Measurements from ENCODE around the gene ARID3B.

ARID3B gene

GRCh38 chr15:74631935-74632560, 91.0 kb downstream of the ARID3B start:
- in situ Hi-C loops (cut with HindIII; ENCODE audit: low sequenced_read_pairs), result loop anchor here (5.0 to 25.0 kb wide), 2 partner anchors 140 to 330 kb away; partner anchors contain the start of gene RPP25

DNA sequence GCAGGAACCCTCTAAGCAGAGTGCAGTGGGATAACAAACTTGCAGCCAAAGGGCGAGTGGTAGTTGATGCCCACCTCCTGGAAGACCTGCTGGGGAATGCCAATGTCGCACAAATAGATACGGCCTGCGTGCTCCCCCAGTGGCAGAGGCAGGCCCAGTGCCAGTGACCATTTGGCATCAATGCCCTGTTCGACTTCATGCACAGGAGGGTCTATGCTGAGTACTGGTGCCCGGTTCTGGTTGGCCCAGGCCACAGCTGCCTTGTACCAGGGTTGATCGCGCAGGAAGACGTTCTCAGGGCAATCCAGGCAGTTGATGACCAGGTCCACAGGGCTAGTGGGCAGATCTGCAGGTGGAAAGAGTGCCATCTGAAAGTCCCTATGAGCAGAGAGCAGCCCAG, 91.6 kb downstream of the ARID3B start:
- in situ Hi-C loops (cut with HindIII; ENCODE audit: low sequenced_read_pairs), result loop anchor here (5.0 to 25.0 kb wide), 2 partner anchors 140 to 330 kb away; partner anchors contain the start of gene RPP25

- in situ Hi-C loops (cut with HindIII; ENCODE audit: low sequenced_read_pairs), result loop anchor here (5.0 to 25.0 kb wide), 2 partner anchors 139 to 329 kb away; partner anchors contain the start of gene RPP25
These were observed 92.8 kb downstream of the ARID3B start for GRCh38 chr15:74633781-74634180.

- in situ Hi-C loops (cut with HindIII; ENCODE audit: low sequenced_read_pairs), result loop anchor here (25.0 kb wide), 1 partner anchor 327 kb away; the partner anchor contains the start of gene RPP25
These were observed 94.2 kb downstream of the ARID3B start for GRCh38 chr15:74635228-74635627.

DNA sequence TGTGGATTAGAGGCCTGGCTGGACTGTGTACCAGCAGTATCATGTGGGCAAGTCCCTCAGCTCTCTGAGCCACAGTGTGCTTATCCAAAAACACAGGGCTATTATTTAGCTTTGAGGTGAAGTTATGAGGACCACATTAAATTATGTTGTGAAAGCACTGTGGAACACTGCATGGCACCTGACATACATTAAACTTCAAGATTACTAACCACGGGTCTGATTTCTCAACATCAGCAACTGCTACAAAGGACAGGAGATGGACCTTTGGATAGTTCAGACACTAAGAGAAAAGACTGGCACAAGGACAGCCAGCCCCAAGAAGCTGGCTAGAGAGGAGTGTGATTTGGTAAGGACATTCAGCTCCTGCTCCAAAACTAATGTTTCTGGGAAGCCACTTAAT, 96.0 kb downstream of the ARID3B start:
- in situ Hi-C loops (cut with HindIII; ENCODE audit: low sequenced_read_pairs), result loop anchor here (25.0 kb wide), 1 partner anchor 325 kb away; the partner anchor contains the start of gene RPP25

DNA sequence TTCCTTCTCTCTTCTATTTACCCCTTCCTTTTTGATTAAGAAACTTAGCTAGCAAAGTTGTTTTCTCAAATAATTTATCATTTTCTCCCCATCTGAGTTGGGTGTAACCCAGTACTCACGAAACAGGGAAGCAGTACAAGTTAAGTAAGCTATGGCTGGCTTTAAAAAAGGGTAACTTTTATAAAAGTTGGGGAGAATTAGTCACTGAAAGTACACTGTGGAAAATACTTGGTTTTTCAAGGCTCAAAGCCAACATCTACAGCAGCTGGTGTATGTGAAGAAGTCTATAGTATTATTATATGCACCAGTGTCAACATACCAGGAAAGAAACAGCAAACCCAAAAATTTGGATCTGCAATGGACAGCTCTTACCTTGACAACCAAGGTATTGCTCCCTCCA, 100.1 kb downstream of the ARID3B start:
- in situ Hi-C loops (cut with HindIII; ENCODE audit: low sequenced_read_pairs), result loop anchor here (25.0 kb wide), 1 partner anchor 321 kb away; the partner anchor contains the start of gene RPP25

GRCh38 chr15:74642348-74642733, 101.3 kb downstream of the ARID3B start:
- in situ Hi-C loops (cut with HindIII; ENCODE audit: low sequenced_read_pairs), result loop anchor here (25.0 kb wide), 1 partner anchor 320 kb away; the partner anchor contains the start of gene RPP25

GRCh38 chr15:74642734-74643664, 102.0 kb downstream of the ARID3B start:
- in situ Hi-C loops (cut with HindIII; ENCODE audit: low sequenced_read_pairs), result loop anchor here (25.0 kb wide), 1 partner anchor 319 kb away; the partner anchor contains the start of gene RPP25

- in situ Hi-C loops (cut with HindIII; ENCODE audit: low sequenced_read_pairs), result loop anchor here (25.0 kb wide), 1 partner anchor 319 kb away; the partner anchor contains the start of gene RPP25
These were observed 102.7 kb downstream of the ARID3B start for GRCh38 chr15:74643665-74644204.

DNA sequence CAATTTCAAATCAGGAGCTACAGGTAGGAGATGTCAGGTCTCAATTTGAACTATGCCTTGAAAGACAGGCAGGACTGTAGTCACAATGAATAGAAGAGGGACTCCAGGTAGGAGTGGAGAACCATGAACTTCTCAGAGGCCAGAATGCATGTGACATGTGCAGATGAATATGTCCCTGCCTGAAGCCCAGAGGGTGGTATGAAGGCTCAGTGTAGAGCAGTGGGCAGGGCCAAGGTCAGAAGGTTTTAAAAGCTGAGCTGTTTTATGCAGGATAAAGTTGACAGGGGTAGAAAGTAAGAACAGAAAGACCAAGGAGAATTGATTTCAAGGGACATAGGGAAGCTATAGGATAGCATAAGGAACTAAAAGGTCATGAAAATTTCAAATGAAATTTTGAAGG, 105.5 kb downstream of the ARID3B start:
- in situ Hi-C loops (cut with HindIII; ENCODE audit: low sequenced_read_pairs), result loop anchor here (25.0 kb wide), 1 partner anchor 316 kb away; the partner anchor contains the start of gene RPP25

Data from endothelial cell of hepatic sinusoid (primary cell).